ENCODE measurements around the gene TRPV3. TPM values are rescaled to one million over a fixed set of nuclear protein-coding genes. Genes with fewer than 3 reads are reported as not detected.

The TRPV3 gene
- total and polyA plus RNA-seq, 2 of the 8 experiments (the other 6 are each of a cell fraction or from before 2014, with no cell fraction given): 0.56 to 1.0 TPM

GRCh38 chr17:3585826-3586225, 28.2 kb upstream of the TRPV3 start:
- DNase-seq (ENCODE audit: low read depth in 1 of 2, low spot score in 2 of 2): no peak
- H4K8ac ChIP-seq (ENCODE audit: extremely low read depth, insufficient read depth, low read length): no peak overlapping the region
- TF ChIP-seq CTBP2 (IDR thresholded peaks at IDR 0.05; ENCODE audit: borderline replicate concordance, insufficient read depth, insufficient read length, low read length) (no peak), SIN3A (conservative IDR thresholded peaks at IDR 0.05 in 1 of 2, IDR thresholded peaks at IDR 0.05 in 1 of 2; ENCODE audit: low read depth in 1 of 2, low read length in 2 of 2) (no peak), CHD1 (IDR thresholded peaks at IDR 0.05; ENCODE audit: low read depth, low read length) (no peak), SP4 (IDR thresholded peaks at IDR 0.05; ENCODE audit: low read length) (no peak), SP1 (IDR thresholded peaks at IDR 0.05; ENCODE audit: low read depth, low read length) (no peak), HDAC6 (IDR thresholded peaks at IDR 0.05; ENCODE audit: low read depth, low read length) (no peak), MAFK (IDR thresholded peaks at IDR 0.05; ENCODE audit: low read depth, low read length) (no peak), BRCA1 (IDR thresholded peaks at IDR 0.05; ENCODE audit: low read depth, low read length) (no peak), RAD21 (IDR thresholded peaks at IDR 0.05 in 1 of 2, conservative IDR thresholded peaks at IDR 0.05 in 1 of 2; ENCODE audit: low read depth in 2 of 2, low read length in 2 of 2) (no peak), POLR2AphosphoS5 (IDR thresholded peaks at IDR 0.05; ENCODE audit: low read depth, low read length) (no peak), RNF2 (IDR thresholded peaks at IDR 0.05; ENCODE audit: borderline replicate concordance, low read depth, low read length, missing control alignments, poor library complexity, severe bottlenecking) (no peak), RXRA (IDR thresholded peaks at IDR 0.05; ENCODE audit: insufficient read depth, low read depth, low read length) (no peak), TAF7 (optimal IDR thresholded peaks at IDR 0.05; ENCODE audit: borderline replicate concordance, low read depth, low read length) (no peak), PHF8 (conservative IDR thresholded peaks at IDR 0.05; ENCODE audit: low read depth, low read length) (no peak)

More at GRCh38 chr17:3585826-3586225, 28.2 kb upstream of the TRPV3 start:
- H3K36me3 ChIP-seq (ENCODE audit: control insufficient read depth in 2 of 4, insufficient read depth in 4 of 4, low read length in 3 of 4): peaks cover 0 to 3% (median 3%) of the 10 kb centered on the region in 4 experiments; a peak in 4 of 8 replicates
- H3K27ac ChIP-seq (ENCODE audit: low read depth, low read length): no peak overlapping the region
- FAIRE-seq: no peak
- no peak overlapping the region for H3K14ac ChIP-seq (ENCODE audit: insufficient read length)
- H2BK15ac ChIP-seq (ENCODE audit: low read length): no peak overlapping the region
- H3K4me1 ChIP-seq (replicated peaks in 1 of 4; ENCODE audit: control insufficient read depth in 3 of 4, insufficient read depth in 4 of 4, low read length in 3 of 4): no peaks in the 10 kb centered on the region
- no peak overlapping the region for H3K9ac ChIP-seq (replicated peaks in 1 of 4; ENCODE audit: extremely low read depth in 1 of 4, low read depth in 3 of 4, low read length in 3 of 4)
- 94% methylated on average over 17 of the region's 17 CpGs; no CpG with 5 or more reads in 1 of the 2 experiments for WGBS, 2 experiments (ENCODE audit: extremely low coverage in 1 of 2, insufficient coverage in 1 of 2, insufficient read length in 1 of 2, insufficient replicate concordance in 2 of 2, low coverage in 1 of 2, low lambda C conversion rate in 2 of 2, missing lambda C conversion rate in 1 of 2)
- H3K4me2 ChIP-seq (ENCODE audit: insufficient read depth in 1 of 2, low read depth in 2 of 2, low read length in 2 of 2): no peak overlapping the region
- no peak overlapping the region for H2BK120ac ChIP-seq (replicated peaks; ENCODE audit: low read depth, low read length)
- H2BK5ac ChIP-seq (ENCODE audit: low read depth, low read length): no peak overlapping the region
- H3K27me3 ChIP-seq (replicated peaks in 1 of 4; ENCODE audit: control insufficient read depth in 3 of 4, extremely low read depth in 1 of 4, insufficient read depth in 3 of 4, low read length in 3 of 4): no peaks in the 10 kb centered on the region
- H4K5ac ChIP-seq (ENCODE audit: insufficient read length, low read depth, low read length): no peak overlapping the region
- no peak overlapping the region for H3K4ac ChIP-seq (replicated peaks; ENCODE audit: insufficient read length, low read depth, low read length)
- no peaks in the 10 kb centered on the region for H3K79me2 ChIP-seq (ENCODE audit: control insufficient read depth in 1 of 2, insufficient read depth in 2 of 2, low read length in 2 of 2)
- H3K56ac ChIP-seq (replicated peaks; ENCODE audit: insufficient read length, low read depth, low read length): no peak overlapping the region
- ChIA-PET CTCF (ENCODE audit: partially characterized antibody) (interaction anchor here (1.0 kb wide), 1 partner anchor 9 kb away, joined by 3 read pairs; no protein-coding TSS in a partner anchor), POLR2A (ENCODE audit: partially characterized antibody) (no interaction called here)
- no peaks in the 10 kb centered on the region for H3K23me2 ChIP-seq (ENCODE audit: low read depth, low read length)
- no peaks in the 10 kb centered on the region for H3K79me1 ChIP-seq (ENCODE audit: low read depth, low read length)
- H3K18ac ChIP-seq (ENCODE audit: extremely low read depth, low read length): no peak overlapping the region
- H2BK12ac ChIP-seq (ENCODE audit: low read depth, low read length): no peak overlapping the region
- no peak overlapping the region for H2BK20ac ChIP-seq (ENCODE audit: low read length)
- no peak overlapping the region for H3K4me3 ChIP-seq (ENCODE audit: extremely low read depth in 1 of 4, insufficient read depth in 2 of 4, low read depth in 3 of 4, low read length in 4 of 4)
- no peak overlapping the region for H2AK5ac ChIP-seq (ENCODE audit: low read depth, low read length)
- no peak overlapping the region for H2AFZ ChIP-seq (ENCODE audit: low read length)
- H3K9me3 ChIP-seq (ENCODE audit: insufficient read depth in 2 of 2, low read depth in 1 of 2, low read length in 1 of 2): no peaks in the 10 kb centered on the region
- no peak overlapping the region for H4K91ac ChIP-seq (replicated peaks; ENCODE audit: insufficient read length, low read length)
- H4K20me1 ChIP-seq (replicated peaks in 1 of 2; ENCODE audit: control insufficient read depth in 1 of 2, insufficient read depth in 2 of 2, low read length in 2 of 2): no peaks in the 10 kb centered on the region
- H3K23ac ChIP-seq (ENCODE audit: insufficient read length): no peak overlapping the region

All from H1 (cell line).